DOHH2 (cell line): ENCODE measurements around the gene ABCA1.

Experiments
- H3F3A ChIP-seq: fragments of 200-600 bp; sonication (generic), shearing (Covaris generic); 2 replicates; pipeline ENCODE4 v1.6.0; 2016; ENCODE audit warnings: antibody characterized with exemption, mild to moderate bottlenecking; ENCODE audit not compliant: control insufficient read depth, insufficient read depth
- H3K27ac ChIP-seq: fragments of 200-600 bp; sonication (generic); 2 replicates; pipeline ENCODE4 v1.5.1; 2014; ENCODE audit warnings: low read depth, mild to moderate bottlenecking, low read length, moderate library complexity
- H3K27me3 ChIP-seq: fragments of 200-600 bp; sonication (generic); 2 replicates; pipeline ENCODE4 v1.6.1; 2014; ENCODE audit warnings: mild to moderate bottlenecking, low read length, mixed read lengths; ENCODE audit not compliant: control insufficient read depth
- H3K36me3 ChIP-seq: fragments of 200-600 bp; sonication (generic); 2 replicates; pipeline ENCODE4 v1.6.1; 2014; ENCODE audit warnings: mild to moderate bottlenecking, low read length, moderate library complexity, mixed read lengths; ENCODE audit not compliant: control insufficient read depth
- H3K4me1 ChIP-seq: fragments of 200-600 bp; sonication (generic); 2 replicates; pipeline ENCODE4 v1.6.1; 2014; ENCODE audit warnings: mild to moderate bottlenecking, low read length, mixed read lengths; ENCODE audit not compliant: control insufficient read depth
- H3K4me2 ChIP-seq: fragments of 200-600 bp; sonication (generic); 2 replicates; pipeline ENCODE4 v1.6.0; 2014; ENCODE audit warnings: mild to moderate bottlenecking, low read length, moderate library complexity
- H3K4me3 ChIP-seq: fragments of 200-600 bp; sonication (generic); 2 replicates; pipeline ENCODE4 v1.5.1; 2014; ENCODE audit warnings: mild to moderate bottlenecking, low read length, mixed read lengths
- H3K79me2 ChIP-seq: fragments of 200-600 bp; sonication (generic); 2 replicates; pipeline ENCODE4 v1.6.1; 2014; ENCODE audit warnings: mild to moderate bottlenecking, low read length, mixed read lengths; ENCODE audit not compliant: control insufficient read depth
- H3K9me2 ChIP-seq: fragments of 200-600 bp; sonication (generic); replicated peaks from 2 replicates; pipeline ENCODE4 v1.6.1; 2014; ENCODE audit warnings: mild to moderate bottlenecking, low read length, mixed read lengths; ENCODE audit not compliant: control insufficient read depth
- H3K9me3 ChIP-seq: fragments of 200-600 bp; sonication (generic); 2 replicates; pipeline ENCODE4 v1.6.1; 2014; ENCODE audit warnings: antibody characterized with exemption, low read length, mixed read lengths; ENCODE audit not compliant: control insufficient read depth, insufficient read depth
- H4K20me1 ChIP-seq: fragments of 200-600 bp; sonication (generic); 2 replicates; pipeline ENCODE4 v1.6.0; 2014; ENCODE audit warnings: low read depth, mild to moderate bottlenecking, antibody characterized with exemption, low read length, moderate library complexity; ENCODE audit not compliant: control insufficient read depth, insufficient read depth
- CTCF ChIP-seq: fragments of 200-600 bp; sonication (generic); IDR thresholded peaks from one replicate; pipeline ENCODE4 v1.5.1; 2014; ENCODE audit warnings: antibody characterized with exemption, mild to moderate bottlenecking, low read depth, low read length; ENCODE audit not compliant: poor library complexity, severe bottlenecking
- EZH2phosphoT487 ChIP-seq: fragments of 200-600 bp; sonication (generic); IDR thresholded peaks from 2 replicates; pipeline ENCODE4 v1.6.1; 2017; ENCODE audit warnings: borderline replicate concordance, mild to moderate bottlenecking, antibody characterized with exemption, low read length, moderate library complexity, mixed read lengths

Gene ABCA1

GRCh38 chr9:104895572-104895971 lies 32.4 kb downstream of the ABCA1 start:
- no peak overlapping the region for H3K4me2 ChIP-seq
- peaks cover 19% of the 10 kb centered on the region for H3K4me1 ChIP-seq
- H3F3A ChIP-seq, result no peaks in the 10 kb centered on the region
- no peaks in the 10 kb centered on the region for H4K20me1 ChIP-seq
- H3K27me3 ChIP-seq, result no peaks in the 10 kb centered on the region
- no peaks in the 10 kb centered on the region for H3K9me2 ChIP-seq
- no peak overlapping the region for H3K27ac ChIP-seq
- peaks cover 43% of the 10 kb centered on the region for H3K36me3 ChIP-seq
- no peaks in the 10 kb centered on the region for H3K9me3 ChIP-seq
- TF ChIP-seq EZH2phosphoT487 (no peak), CTCF (no peak)
- H3K4me3 ChIP-seq, result no peak overlapping the region
- H3K79me2 ChIP-seq, result peaks cover 75% of the 10 kb centered on the region

GRCh38 chr9:104892701-104893100 lies 35.3 kb downstream of the ABCA1 start:
- Histone ChIP-seq H3K27me3 (no peaks in the 10 kb centered on the region), H3K4me2 (no peak overlapping the region), H4K20me1 (no peaks in the 10 kb centered on the region), H3K36me3 (peaks cover 49% of the 10 kb centered on the region), H3F3A (no peaks in the 10 kb centered on the region), H3K4me1 (peaks cover 16% of the 10 kb centered on the region), H3K9me3 (no peaks in the 10 kb centered on the region), H3K9me2 (no peaks in the 10 kb centered on the region), H3K79me2 (peaks cover 58% of the 10 kb centered on the region), H3K4me3 (no peak overlapping the region), H3K27ac (no peak overlapping the region)
- TF ChIP-seq EZH2phosphoT487, result no peak
- TF ChIP-seq CTCF, result no peak

DNA sequence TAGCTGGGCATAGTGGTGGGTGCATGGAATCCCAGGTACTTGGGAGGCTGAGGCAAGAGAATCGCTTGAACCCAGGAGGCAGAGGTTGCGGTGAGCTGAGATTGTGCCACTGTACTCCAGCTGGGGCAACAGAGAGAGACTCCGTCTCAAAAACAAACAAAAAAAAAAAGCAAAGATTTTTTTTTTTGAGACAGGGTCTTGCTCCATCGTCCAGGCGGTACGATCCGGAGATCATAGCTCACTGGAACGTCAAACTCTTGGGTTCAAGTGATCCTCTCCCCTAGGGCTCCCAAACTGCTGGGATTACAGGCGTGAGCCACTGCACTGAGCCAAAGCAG lies 37.6 kb downstream of the ABCA1 start:
- TF ChIP-seq EZH2phosphoT487 (no peak), CTCF (no peak)
- Histone ChIP-seq H3K9me3 (no peaks in the 10 kb centered on the region), H3K79me2 (peaks cover 40% of the 10 kb centered on the region), H3K36me3 (peaks cover 54% of the 10 kb centered on the region), H3K9me2 (no peaks in the 10 kb centered on the region), H3K4me1 (no peaks in the 10 kb centered on the region), H3F3A (no peaks in the 10 kb centered on the region), H3K4me2 (no peak overlapping the region), H3K27me3 (no peaks in the 10 kb centered on the region), H3K27ac (no peak overlapping the region), H4K20me1 (no peaks in the 10 kb centered on the region), H3K4me3 (no peak overlapping the region)
